HG03432 (cell line): ENCODE measurements around the gene DHRSX.
"Not testable (repeated sequence)": the region's sequence is repeated elsewhere in the genome, so short reads cannot be mapped to it uniquely, and the experiment has no call there.

Experiments
- ATAC-seq: cut with Tn5 transposase; IDR thresholded peaks from one replicate; pipeline ENCODE4 v1.9.1; 2021; ENCODE audit warnings: mild to moderate bottlenecking, moderate library complexity; ENCODE audit not compliant: unreplicated experiment

The DHRSX gene, protein sequence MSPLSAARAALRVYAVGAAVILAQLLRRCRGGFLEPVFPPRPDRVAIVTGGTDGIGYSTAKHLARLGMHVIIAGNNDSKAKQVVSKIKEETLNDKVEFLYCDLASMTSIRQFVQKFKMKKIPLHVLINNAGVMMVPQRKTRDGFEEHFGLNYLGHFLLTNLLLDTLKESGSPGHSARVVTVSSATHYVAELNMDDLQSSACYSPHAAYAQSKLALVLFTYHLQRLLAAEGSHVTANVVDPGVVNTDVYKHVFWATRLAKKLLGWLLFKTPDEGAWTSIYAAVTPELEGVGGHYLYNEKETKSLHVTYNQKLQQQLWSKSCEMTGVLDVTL

DNA sequence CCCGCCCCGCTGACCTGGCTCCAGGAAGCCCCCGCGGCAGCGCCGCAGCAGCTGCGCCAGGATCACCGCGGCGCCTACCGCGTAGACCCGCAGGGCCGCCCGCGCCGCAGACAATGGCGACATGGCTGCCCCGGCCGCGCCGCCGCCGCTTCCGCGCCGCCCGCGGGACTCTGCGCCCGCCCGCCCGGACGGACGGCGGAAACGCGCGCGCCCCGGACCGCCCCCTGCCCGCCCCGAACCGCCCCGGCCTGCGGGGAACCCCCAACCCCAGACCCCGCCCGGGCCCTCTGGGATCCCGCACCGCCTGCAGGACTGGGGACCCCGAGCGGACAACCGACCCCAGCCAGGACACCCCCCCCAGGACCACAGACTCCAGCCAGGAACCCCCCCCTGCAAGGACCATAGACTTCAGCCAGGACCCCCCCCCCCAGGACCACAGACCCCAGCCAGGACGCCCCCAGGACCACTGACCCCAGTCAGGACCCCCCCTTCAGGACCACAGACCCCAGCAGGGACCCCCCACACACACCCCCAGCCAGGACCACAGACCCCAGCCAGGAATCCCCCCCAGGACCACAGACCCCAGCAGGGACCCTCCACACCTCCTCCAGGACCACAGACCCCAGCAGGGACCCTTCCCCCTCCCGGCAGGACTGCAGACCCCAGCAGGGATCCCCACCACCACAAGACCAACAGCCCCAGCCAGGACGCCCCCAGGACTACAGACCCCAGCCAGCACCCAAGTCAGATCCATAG is at the start of gene DHRSX, which contains the start of gene ZBED1:
Gene DHRSX, minus strand, starts transcription at position 174 of the 756 bp plus-strand sequence. Its CDS starts 51 bp downstream, at position 123.
Gene ZBED1, minus strand, starts transcription at position 174 of the 756 bp plus-strand sequence. CDS start 10,257 bp downstream, outside the sequence.
- peak; percentile 71 for ATAC-seq

DNA sequence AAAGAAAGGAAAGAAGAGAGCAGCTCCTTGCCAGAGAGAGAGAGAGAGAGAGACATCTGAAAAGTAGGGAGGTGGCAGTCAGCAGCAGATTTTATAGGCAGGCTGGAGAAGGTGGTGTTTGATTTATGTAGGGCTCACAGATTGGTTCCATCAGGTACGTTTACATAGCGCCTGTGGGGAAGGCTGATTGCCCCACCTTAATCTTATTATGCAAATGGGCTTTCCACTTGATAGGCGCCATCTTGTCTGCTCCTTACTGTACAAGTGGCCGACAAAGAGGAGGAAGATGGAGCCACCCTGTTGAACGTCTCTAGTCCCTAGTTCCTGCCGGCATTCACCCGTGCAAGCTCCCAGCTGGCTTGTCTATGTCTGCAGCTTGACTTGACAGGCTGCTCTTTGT is 49.1 kb upstream of the DHRSX start:
- no peak for ATAC-seq

DNA sequence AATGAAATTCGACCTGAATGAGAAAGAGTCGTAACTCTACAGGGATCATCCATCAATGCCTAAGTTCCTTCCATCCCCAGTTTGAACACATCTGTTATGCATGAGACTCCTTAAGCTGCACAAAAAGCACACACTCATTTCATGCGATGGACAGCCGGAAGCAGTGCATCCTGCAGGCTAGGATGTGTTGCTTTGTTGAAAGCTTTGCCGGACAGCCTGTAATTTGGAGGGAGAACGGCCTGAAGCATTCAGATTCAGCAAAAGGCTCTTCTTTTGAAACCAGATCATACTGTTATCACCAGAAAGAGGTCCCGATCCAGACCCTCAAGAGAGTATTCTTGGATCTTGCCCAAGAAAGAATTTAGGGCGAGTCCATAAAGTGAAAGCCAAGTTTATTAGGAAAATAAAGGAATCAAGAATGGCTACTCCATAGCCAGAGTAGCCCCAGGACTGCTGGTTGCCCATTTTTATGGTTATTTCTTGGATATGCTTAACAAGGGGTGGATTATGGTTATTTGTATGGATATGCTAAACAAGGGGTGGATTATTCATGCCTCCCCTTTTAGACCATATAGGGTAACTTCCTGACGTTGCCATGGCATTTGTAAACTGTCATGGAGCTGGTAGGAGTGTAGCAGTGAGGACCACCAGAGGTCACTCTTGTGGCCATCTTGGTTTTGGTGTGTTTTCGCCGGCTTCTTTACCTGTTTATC is 48.1 kb upstream of the DHRSX start:
- ATAC-seq = no peak

DNA sequence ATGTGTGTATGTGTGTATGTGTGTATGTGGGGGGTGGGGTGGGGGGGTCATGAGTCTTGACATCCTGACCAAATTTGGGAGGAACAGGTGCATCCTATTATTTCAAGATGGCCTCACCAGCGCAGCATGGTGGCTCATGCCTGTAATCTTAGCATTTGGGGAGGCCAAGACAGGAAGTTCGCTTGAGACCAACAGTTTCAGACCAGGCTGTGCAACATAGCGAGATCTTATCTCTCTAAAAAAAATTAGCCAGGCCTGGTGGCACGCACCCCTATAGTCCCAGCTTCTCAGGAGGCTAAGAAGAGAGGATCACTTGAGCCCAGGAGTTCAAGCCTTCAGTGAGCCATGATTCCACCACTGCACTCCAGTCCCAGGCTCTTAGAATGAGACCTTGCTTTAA is 47.0 kb upstream of the DHRSX start:
- no peak for ATAC-seq

DNA sequence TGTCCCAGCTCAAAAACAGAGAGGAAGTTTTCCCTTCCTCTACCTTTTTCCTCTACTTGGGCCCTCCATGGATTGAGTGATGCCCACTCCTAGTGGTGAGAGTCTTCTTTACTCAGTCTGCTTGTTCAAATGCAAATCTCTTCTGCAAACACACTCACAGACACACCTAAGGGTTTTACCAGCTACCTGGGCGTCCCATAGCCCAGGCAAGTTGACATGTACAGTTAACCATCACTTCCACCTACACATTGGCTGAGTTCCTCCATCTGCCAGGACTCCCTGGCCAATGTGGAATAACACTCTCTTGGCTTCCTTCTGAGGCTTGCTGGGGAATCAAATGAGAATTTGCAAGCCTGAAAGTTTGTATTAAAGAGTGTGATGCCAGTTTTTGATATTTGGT is 45.7 kb upstream of the DHRSX start:
- ATAC-seq = no peak

DNA sequence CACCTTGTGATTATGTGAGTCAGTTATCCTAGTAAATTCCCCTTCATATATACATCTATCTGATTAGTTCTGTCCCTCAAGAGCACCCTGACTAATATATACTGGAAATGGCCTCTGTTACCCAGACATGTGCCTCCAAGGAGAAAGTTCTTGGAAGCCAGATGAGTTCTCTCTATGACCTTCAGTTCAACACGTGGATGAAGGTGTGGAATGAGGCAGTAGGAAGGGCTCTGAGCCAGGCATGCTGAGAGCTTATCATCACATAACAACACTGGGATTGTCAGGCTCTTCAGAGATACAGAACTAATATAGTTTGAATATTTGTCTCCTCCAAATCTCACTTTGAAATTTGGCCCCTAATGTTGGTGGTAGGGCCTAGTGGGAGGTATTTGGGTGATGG is 44.4 kb upstream of the DHRSX start:
- no peak for ATAC-seq

DNA sequence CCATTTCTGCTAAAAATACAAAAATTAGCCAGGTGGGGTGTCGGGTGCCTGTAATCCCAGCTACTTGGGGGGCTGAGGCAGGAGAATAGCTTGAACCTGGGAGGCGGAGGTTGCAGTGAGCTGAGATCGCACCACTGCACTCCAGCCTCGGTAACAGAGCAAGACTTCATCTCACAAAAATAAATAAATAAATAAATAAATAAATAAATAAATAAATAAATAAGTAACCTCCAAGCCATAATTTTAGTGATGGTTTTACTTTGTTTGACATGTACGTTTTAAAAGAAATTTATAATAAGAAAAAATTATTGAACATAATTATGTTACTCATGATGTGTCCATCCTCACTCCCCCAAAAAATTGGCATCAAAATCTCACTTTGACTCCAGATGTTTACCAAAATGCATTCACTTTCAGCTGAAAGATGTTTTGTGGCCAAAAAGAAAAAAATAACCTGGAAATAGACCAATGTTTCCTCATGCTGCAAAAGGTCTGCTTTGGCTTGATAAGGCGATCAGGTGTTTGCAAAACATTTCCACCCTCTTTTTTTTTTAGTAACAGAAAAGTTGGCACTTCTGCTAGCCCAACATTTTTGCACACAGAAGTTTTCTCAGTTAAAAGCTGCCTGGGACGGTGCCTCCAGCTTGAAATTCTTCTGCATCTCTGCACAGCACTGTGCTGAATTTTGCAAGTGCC is 42.2 kb upstream of the DHRSX start:
- ATAC-seq = no peak

DNA sequence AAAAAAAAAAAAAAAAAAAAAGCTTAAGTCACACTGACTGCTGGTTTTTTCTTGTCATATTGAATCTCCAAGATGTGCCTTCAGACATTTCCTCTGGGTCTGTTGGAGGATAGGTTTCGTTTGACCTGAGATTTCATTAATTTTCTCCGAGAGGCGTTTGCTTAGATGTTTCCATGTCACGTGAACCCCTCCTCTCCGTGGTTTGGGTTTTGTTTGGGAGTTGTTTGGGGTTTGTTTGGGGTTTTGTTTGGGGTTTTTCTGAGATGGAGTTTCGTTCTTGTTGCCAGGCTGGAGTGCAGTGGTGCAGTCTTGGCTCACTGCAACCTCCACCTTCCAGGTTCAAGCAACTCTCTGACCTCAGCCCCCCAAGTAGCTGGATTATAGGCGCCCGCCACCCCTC is 40.8 kb upstream of the DHRSX start:
- ATAC-seq = no peak

DNA sequence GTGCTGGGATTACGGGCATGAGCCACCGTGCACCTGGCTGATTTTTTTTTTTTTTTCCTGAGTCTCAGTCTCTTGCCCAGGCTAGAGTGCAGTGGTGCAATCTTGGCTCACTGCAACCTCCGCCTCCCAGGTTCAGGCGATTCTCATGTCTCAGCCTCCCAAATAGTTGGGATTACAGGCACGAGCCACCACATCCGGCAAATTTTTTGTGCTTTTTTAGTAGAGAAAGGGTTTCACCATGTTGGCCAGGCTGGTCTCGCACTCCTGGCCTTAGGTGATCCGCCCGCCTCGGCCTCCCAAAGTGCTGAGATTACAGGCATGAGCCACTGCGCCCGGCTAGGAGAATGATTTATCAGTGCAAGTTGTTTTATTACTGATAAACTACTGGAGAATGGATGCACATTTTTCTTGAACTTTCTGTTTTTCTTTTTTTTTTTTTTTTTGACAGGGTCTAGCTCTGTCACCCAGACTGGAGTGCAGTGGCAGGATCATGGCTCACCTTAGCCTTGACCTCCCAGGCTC is 39.7 kb upstream of the DHRSX start:
- no peak for ATAC-seq

DNA sequence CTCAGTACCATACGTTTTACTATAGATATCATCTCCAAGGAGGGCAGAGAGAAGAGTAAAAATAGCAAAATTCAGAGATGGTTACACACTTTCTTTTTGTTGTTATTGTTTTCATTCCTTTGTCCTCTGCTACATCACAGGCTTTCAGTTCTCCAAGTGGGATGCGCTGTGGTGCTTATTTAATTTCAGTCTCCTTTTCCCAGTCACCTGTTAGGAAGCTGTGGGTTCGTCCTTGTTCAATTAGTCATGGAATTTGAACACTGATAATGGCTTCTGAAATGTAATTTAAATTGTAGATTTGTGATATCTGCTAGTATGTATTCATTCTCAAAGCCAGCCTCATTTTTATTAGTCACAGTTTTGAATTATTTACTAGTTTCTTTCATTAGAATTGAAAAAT is 38.8 kb upstream of the DHRSX start:
- ATAC-seq = no peak

DNA sequence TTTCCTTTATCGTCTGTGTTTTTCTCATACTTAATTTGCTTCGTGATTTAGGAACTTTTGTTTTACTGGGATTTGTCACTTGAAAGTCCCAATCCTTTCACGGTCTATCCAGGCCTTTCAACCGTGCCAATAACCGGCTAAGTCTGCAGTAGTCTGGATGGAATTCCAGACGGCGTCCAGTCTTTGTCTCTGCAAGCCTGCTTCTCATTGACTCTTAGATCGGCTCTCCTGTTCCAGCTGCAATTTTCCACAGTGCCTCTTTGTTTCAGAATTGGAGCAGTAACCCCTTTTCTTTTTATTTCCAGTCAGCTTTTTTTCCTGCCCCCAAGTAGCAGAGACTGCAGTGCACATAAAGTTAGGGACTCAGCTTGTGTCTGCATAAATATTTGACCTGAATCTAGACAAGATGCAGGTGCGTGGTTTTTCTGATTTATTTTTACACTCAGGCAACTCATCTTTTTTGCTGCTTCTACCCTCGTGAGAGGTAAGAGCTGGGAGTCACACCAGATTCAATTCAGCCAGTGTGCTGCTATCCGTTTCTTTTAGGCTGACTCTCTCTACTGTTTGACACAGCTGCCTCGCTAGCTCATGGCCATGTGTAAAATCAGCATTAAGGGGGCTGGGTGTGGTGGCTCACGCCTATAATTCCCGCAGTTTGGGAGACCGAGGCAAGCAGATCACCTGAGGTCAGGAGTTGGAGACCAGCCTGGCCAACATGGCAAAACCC is 37.4 kb upstream of the DHRSX start:
- ATAC-seq = no peak

DNA sequence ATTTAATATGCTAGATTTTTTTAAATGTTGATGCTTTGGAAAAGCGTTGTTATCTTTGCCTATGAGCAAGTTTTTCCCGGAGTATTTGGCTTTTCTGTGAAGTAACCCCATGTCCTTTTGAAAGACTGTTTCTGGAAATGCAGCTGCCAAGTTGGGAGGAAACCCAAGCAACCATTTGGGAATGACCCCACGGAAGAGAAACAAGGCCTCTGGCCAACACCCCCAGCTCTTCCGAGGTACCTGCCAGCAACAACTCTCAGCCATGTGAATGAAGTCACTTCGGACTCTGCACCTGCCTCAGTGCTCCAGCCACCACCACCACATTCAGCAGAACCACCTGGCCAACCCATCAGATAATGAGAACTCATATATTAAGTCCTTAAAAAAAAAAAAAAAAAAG is 36.2 kb upstream of the DHRSX start:
- no peak for ATAC-seq

DNA sequence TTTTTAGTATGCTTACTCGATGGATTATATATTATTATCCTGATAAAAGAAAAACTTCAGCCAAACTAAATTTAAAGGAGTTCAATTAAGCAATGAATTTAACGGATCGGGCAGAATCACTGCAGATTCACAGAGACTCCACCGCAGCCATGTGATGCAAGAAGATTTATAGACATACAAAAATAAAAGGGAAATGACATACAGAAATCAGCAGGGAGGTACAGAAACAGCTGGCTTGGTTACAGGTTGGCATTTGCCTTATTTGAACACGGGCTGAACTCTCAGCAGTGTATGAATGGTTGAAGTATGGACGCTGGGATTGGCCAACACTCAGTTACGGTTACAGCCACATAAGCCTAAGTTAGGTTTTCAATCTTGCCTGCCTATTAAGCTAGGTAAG is 35.4 kb upstream of the DHRSX start:
- ATAC-seq = no peak

DNA sequence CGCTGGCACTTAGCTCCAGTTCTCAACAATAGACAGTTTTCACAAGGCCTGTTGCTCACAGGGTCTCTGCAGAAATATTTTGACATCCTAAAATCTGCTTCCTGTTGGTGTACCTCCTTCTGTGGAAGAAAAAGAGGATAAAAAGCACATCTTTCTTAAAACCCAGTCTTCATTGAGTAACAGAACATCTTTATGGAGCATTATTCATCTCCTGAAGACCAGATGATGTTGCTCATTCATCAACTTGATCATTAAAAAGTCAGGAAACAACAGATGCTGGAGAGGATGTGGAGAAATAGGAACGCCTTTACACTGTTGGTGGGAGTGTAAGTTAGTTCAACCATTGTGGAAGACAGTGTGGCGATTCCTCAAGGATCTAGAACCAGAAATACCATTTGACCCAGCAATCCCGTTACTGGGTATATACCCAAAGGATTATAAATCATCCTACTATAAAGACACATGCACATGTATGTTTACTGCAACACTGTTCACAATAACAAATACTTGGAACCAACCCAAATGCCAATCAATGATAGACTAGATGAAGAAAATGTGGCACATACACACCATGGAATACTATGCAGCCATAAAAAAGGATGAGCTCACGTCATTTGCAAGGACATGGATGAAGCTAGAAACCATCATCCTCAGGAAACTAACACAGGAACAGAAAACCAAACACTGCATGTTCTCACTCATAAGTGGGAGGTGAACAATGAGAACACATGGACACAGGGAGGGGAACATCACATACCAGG is 33.7 kb upstream of the DHRSX start:
- not testable (repeated sequence) for ATAC-seq

DNA sequence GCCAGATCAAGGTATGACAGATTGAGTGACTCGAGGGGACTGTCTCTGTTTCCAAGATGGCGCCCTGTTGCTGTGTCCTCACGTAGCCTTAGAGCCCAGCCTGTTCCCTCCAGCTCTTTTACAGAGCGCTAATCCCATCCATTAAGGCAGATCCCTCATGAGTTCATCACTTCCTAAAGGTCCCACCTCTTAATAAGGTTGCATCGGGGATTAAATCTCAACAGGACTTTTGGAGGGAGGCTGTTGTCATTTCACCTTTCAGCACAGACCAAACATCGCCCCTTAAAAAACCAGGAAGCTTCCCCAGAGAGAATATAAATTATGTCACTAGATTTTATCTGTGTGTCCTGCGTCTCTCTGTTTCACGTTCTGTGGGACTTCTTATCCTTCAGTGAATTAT is 32.6 kb upstream of the DHRSX start:
- ATAC-seq = no peak

DNA sequence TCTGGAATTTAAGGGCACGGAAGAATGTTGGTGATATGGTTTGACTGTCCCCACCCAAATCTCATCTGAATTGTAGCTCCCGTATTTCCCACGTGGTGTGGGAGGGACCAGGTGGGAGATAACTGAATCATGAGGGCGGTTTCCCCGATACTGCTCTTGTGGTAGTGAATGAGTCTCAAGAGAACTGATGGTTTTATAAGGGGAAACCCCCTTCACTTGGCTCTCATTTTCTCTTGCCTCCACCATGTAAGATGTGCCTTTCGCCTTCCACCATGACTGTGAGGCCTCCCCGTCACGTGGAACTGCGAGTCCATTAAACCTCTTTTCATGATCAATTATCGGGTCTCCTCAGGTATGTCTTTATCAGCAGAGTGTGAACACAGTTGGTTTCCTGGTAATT is 25.6 kb upstream of the DHRSX start:
- no peak for ATAC-seq

DNA sequence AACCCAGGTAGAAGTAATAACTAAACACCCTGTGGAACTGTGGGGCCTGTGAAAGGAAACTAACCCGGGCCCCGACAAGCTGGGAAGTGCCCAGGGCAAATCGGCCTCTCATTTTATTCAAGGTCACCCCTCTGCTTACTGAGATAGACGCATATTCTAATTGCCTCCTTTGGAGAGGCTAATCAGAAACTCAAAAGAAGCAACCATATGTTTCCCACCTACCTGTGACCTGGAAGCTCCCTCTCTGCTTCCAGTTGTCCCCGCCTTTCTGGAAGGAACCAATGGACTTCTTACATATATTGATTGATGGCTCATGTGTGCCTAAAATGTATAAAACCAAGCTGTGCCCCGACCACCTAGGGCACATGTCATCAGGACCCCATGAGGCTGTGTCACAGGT is 23.1 kb upstream of the DHRSX start:
- ATAC-seq = no peak

DNA sequence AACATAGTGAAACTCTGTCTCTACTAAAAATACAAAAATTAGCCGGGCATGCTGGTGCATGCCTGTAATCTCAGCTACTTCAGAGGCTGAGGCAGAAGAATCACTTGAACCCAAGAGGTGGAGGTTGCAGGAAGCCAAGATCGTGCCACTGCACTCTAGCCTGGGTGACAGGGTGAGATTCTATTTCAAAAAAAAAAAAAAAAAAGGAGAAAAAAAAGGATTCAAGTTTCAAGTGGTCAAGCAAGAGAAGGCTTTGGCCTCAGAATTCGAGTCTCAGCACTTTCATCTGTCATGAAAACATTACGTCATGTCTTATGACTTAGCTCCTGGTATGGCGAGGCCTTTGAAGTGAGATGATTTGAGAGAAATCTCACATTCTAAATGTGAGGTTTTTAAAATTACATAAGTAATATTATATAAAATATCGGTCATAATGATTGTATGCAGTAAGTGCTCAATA is 21.2 kb upstream of the DHRSX start:
- peak; percentile 48 for ATAC-seq
